Measurements from ENCODE around the gene ERVFRD-1.

Gene ERVFRD-1

GRCh38 chr6:11110921-11111768 is at the start of gene ERVFRD-1:
Gene ERVFRD-1, minus strand, starts transcription at chr6:11111725. Its CDS starts 6,415 bp downstream, at chr6:11105310.
- no peak for DNase-seq

- no peak for DNase-seq
These were observed 48.7 kb upstream of the ERVFRD-1 start for GRCh38 chr6:11160199-11160598.

- DNase-seq = no peak
These were observed 44.1 kb upstream of the ERVFRD-1 start for GRCh38 chr6:11155589-11155988.

- DNase-seq = no peak
These were observed 41.9 kb upstream of the ERVFRD-1 start for GRCh38 chr6:11153447-11153846.

GRCh38 chr6:11152581-11152980 is 41.1 kb upstream of the ERVFRD-1 start:
- DNase-seq = no peak

GRCh38 chr6:11151488-11151887 is 40.0 kb upstream of the ERVFRD-1 start:
- DNase-seq = no peak

GRCh38 chr6:11149551-11149950 is 38.0 kb upstream of the ERVFRD-1 start:
- no peak for DNase-seq

- no peak for DNase-seq
These were observed 34.7 kb upstream of the ERVFRD-1 start for GRCh38 chr6:11146117-11146826.

- DNase-seq = peak; percentile 69 to 77
These were observed 32.9 kb upstream of the ERVFRD-1 start for GRCh38 chr6:11144393-11144851.

GRCh38 chr6:11143394-11144371 is 32.2 kb upstream of the ERVFRD-1 start:
- DNase-seq = peak; percentile 20 to 76

- no peak for DNase-seq
These were observed 30.9 kb upstream of the ERVFRD-1 start for GRCh38 chr6:11142296-11143027.

GRCh38 chr6:11141295-11141694 is 29.8 kb upstream of the ERVFRD-1 start:
- no peak for DNase-seq

GRCh38 chr6:11140056-11140455 is 28.5 kb upstream of the ERVFRD-1 start:
- DNase-seq = no peak

- no peak for DNase-seq
These were observed 27.8 kb upstream of the ERVFRD-1 start for GRCh38 chr6:11139051-11139960.

- no peak for DNase-seq
These were observed 25.3 kb upstream of the ERVFRD-1 start for GRCh38 chr6:11136809-11137208.

- no peak for DNase-seq
These were observed 21.8 kb upstream of the ERVFRD-1 start for GRCh38 chr6:11133281-11133680.

GRCh38 chr6:11132194-11132888 is 20.8 kb upstream of the ERVFRD-1 start:
- no peak for DNase-seq

GRCh38 chr6:11130605-11131004 is 19.1 kb upstream of the ERVFRD-1 start:
- DNase-seq = no peak

GRCh38 chr6:11129908-11130565 is 18.5 kb upstream of the ERVFRD-1 start:
- DNase-seq = no peak

GRCh38 chr6:11128608-11129007 is 17.1 kb upstream of the ERVFRD-1 start:
- no peak for DNase-seq
